DMS79 treated with DMSO at 0.1 percent for 48 hours (cell line): ENCODE measurements around the gene CATSPER4.

Source experiments
- DNase-seq: peaks from one replicate; lab custom pipeline; 2025; lab: John Stamatoyannopoulos, UW

Gene CATSPER4

GRCh38 chr1:26164861-26165842 is 25.2 kb upstream of the CATSPER4 start:
- DNase-seq = no peak

GRCh38 chr1:26166719-26167281 is 23.6 kb upstream of the CATSPER4 start:
- no peak for DNase-seq

- peak; percentile 88 for DNase-seq
These were observed 21.8 kb upstream of the CATSPER4 start, which contains the start of gene C1orf232 for GRCh38 chr1:26168410-26169197. Gene C1orf232, minus strand, starts transcription at chr1:26168963. Its CDS starts 464 bp downstream, at chr1:26168499.

GRCh38 chr1:26169198-26169554 is 21.2 kb upstream of the CATSPER4 start:
- no peak for DNase-seq

- peak; percentile 78 for DNase-seq
These were observed 20.5 kb upstream of the CATSPER4 start, which contains the start of gene ZNF593 for GRCh38 chr1:26169669-26170471. Gene ZNF593, plus strand, starts transcription at chr1:26169908. Its CDS starts 76 bp downstream, at chr1:26169984.

GRCh38 chr1:26170472-26170821 is 20.0 kb upstream of the CATSPER4 start:
- peak; percentile 13 for DNase-seq

- DNase-seq = no peak
These were observed 19.0 kb upstream of the CATSPER4 start, which contains the start of gene ZNF593OS for GRCh38 chr1:26171084-26172072. Gene ZNF593OS, minus strand, starts transcription at chr1:26171832. Its CDS starts 171 bp downstream, at chr1:26171661.

- DNase-seq = no peak
These were observed 15.1 kb upstream of the CATSPER4 start for GRCh38 chr1:26175346-26175745.

GRCh38 chr1:26177182-26177684 is 13.2 kb upstream of the CATSPER4 start, which contains the start of gene CNKSR1:
Gene CNKSR1, plus strand, starts transcription at chr1:26177491. Its CDS starts 57 bp downstream, at chr1:26177548.
- no peak for DNase-seq

- DNase-seq = no peak
These were observed 10.3 kb upstream of the CATSPER4 start for GRCh38 chr1:26180010-26180506.

- DNase-seq = no peak
These were observed 8.6 kb upstream of the CATSPER4 start for GRCh38 chr1:26181586-26182382.

- DNase-seq = no peak
These were observed 8.1 kb upstream of the CATSPER4 start for GRCh38 chr1:26182383-26182696.

- no peak for DNase-seq
These were observed 6.3 kb upstream of the CATSPER4 start for GRCh38 chr1:26184086-26184485.

GRCh38 chr1:26184883-26185282 is 5.5 kb upstream of the CATSPER4 start:
- DNase-seq = no peak

GRCh38 chr1:26187882-26188281 is 2.5 kb upstream of the CATSPER4 start:
- no peak for DNase-seq

- DNase-seq = no peak
These were observed 1.9 kb upstream of the CATSPER4 start for GRCh38 chr1:26188477-26188876.

GRCh38 chr1:26189331-26189730 is 1.1 kb upstream of the CATSPER4 start:
- DNase-seq = no peak

- DNase-seq = no peak
These were observed 589 bp upstream of the CATSPER4 start for GRCh38 chr1:26189751-26190275.

- no peak for DNase-seq
These were observed 1.3 kb downstream of the CATSPER4 start for GRCh38 chr1:26191739-26192138.
